ENCODE results near the gene HOXC10. TPM values are rescaled to one million over a fixed set of nuclear protein-coding genes. Genes with fewer than 3 reads are reported as not detected.

The HOXC10 gene
- total RNA-seq, 1 experiment from 2014 or later = not detected

DNA sequence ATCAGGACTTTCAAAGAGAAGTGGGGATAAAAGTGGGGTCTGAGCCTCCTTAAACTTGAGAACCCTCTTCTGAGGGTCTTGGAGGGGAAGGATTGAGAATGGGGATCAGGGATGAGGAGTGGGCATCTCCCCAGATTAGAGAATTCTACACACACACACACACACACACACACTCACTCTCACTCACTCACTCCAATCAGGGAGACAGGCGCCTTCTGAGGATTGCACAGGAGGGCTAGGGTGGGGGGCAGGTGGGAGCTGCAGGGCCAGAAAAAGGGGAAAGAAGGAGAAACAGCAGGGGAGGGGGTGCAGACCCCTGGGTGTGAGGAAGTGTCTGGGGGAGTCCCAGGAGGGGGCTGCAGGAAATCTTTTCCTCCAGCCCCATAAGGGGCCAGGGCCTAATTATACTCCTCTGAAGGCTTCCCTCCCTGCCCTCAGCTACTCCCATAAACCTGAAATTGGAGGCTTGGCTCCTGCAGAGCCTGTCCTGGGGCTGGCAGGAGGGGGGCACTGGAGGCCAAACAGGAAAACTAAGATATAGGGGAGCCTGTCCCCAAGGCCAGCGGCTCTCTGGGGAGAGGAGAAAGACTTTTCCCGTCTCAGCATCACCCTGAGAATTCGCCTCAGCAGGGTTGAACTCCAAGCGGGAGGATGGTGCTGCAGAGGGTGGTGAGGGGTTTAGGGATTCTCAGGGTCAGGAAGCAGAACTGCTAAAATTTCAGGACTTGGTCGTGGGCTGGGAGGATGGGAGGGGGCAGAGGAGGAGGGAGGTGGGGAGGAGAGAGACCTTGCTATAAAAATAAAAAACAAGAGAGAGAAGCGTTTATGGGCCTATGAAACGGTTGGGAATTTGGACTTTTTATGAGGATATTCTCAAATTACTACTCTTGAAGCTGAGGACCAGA lies 16.6 kb downstream of the HOXC10 start:
- Mint-ChIP-seq H3K27me3 (ENCODE audit: low read depth) (peaks cover 100% of the 10 kb centered on the region), H3K36me3 (no peaks in the 10 kb centered on the region; the same call in 1 of the 2 replicates), H3K4me1 (peaks cover 23% of the 10 kb centered on the region), H3K27ac (no peak overlapping the region), H3K9me3 (no peaks in the 10 kb centered on the region), H3K4me3 (no peak overlapping the region)
- CTCF ChIA-PET = interaction anchor here (0.6 to 10.8 kb wide), 7 partner anchors 16 to 323 kb away, joined by 3 to 107 read pairs (median 17); partner anchors contain the start of genes COPZ1, HOXC10 and HOXC4
- DNase-seq (ENCODE audit: low spot score) = no peak
- TF ChIP-seq FOXJ3 (CRISPR knock-in tag; IDR thresholded peaks at IDR 0.05; ENCODE audit: borderline replicate concordance) (no peak), TEAD4 (CRISPR knock-in tag; IDR thresholded peaks at IDR 0.05) (no peak), MXD4 (CRISPR knock-in tag; IDR thresholded peaks at IDR 0.05; ENCODE audit: borderline replicate concordance) (no peak), E2F1 (CRISPR knock-in tag; IDR thresholded peaks at IDR 0.05) (no peak), CBFB (CRISPR knock-in tag; IDR thresholded peaks at IDR 0.05; ENCODE audit: low read depth) (no peak)
- TF ChIP-seq, protein P1, sequence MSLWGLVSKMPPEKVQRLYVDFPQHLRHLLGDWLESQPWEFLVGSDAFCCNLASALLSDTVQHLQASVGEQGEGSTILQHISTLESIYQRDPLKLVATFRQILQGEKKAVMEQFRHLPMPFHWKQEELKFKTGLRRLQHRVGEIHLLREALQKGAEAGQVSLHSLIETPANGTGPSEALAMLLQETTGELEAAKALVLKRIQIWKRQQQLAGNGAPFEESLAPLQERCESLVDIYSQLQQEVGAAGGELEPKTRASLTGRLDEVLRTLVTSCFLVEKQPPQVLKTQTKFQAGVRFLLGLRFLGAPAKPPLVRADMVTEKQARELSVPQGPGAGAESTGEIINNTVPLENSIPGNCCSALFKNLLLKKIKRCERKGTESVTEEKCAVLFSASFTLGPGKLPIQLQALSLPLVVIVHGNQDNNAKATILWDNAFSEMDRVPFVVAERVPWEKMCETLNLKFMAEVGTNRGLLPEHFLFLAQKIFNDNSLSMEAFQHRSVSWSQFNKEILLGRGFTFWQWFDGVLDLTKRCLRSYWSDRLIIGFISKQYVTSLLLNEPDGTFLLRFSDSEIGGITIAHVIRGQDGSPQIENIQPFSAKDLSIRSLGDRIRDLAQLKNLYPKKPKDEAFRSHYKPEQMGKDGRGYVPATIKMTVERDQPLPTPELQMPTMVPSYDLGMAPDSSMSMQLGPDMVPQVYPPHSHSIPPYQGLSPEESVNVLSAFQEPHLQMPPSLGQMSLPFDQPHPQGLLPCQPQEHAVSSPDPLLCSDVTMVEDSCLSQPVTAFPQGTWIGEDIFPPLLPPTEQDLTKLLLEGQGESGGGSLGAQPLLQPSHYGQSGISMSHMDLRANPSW (CRISPR knock-in tag; conservative IDR thresholded peaks at IDR 0.05; ENCODE audit: low read depth) = no peak
- TF ChIP-seq, protein P2, sequence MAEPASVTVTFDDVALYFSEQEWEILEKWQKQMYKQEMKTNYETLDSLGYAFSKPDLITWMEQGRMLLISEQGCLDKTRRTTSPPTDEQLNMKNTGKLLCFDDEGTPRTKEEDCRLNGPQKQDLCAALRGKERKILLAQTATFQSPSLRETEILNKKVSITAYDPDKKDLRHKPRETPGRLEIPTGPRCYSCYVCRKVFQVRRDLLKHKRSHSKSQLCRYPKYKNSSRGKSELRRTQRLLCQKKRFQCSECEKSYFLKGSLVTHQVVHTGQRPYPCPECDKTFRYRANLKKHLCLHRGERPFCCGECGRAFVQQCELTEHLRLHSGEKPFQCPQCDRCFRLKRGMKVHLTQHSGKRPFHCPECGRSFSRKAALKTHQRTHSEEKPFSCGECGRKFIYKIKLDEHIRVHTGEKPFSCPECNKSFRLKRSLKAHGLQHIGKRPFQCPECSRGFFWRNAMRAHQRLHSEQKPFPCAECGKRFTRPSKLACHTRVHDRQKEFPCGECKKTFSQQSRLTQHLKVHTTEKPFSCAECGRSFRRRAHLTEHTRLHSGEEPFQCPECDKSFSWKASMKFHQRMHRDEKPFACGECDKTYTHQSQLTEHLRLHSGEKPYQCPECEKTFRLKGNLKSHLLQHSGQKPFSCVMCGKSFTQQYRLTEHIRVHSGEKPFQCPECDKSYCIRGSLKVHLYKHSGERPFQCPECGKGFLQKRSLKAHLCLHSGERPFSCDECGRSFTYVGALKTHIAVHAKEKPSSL (CRISPR knock-in tag; conservative IDR thresholded peaks at IDR 0.05) = no peak
- POLR2A ChIA-PET = no interaction called here
- ATAC-seq = no peak

GRCh38 chr12:54002278-54002914 lies 17.4 kb downstream of the HOXC10 start:
- no peak for ATAC-seq
- no peak for DNase-seq (ENCODE audit: low spot score)
- no peak overlapping the region for H3K27ac Mint-ChIP-seq
- no peak overlapping the region for H3K4me3 Mint-ChIP-seq
- ChIA-PET POLR2A (no interaction called here), CTCF (interaction anchor here (1.6 to 10.8 kb wide), 3 partner anchors 17 to 205 kb away, joined by 4 to 107 read pairs (median 43); partner anchors contain the start of gene HOXC10)
- peaks cover 18% of the 10 kb centered on the region for H3K4me1 Mint-ChIP-seq
- H3K36me3 Mint-ChIP-seq = no peaks in the 10 kb centered on the region; the same call in 1 of the 2 replicates
- H3K27me3 Mint-ChIP-seq (ENCODE audit: low read depth) = peaks cover 100% of the 10 kb centered on the region
- no peaks in the 10 kb centered on the region for H3K9me3 Mint-ChIP-seq
- TF ChIP-seq SMAD3 (CRISPR knock-in tag; IDR thresholded peaks at IDR 0.05; ENCODE audit: borderline replicate concordance) = no peak
- no peak for TF ChIP-seq GTF2I (CRISPR knock-in tag; conservative IDR thresholded peaks at IDR 0.05)
- TF ChIP-seq ZNF317 (CRISPR knock-in tag; IDR thresholded peaks at IDR 0.05; ENCODE audit: borderline replicate concordance, low read depth) = no peak
- no peak for TF ChIP-seq ELF4 (CRISPR knock-in tag; IDR thresholded peaks at IDR 0.05; ENCODE audit: low read depth)
- TF ChIP-seq ATF2 (CRISPR knock-in tag; IDR thresholded peaks at IDR 0.05; ENCODE audit: borderline replicate concordance, low read depth) = no peak
- TF ChIP-seq, protein P3, sequence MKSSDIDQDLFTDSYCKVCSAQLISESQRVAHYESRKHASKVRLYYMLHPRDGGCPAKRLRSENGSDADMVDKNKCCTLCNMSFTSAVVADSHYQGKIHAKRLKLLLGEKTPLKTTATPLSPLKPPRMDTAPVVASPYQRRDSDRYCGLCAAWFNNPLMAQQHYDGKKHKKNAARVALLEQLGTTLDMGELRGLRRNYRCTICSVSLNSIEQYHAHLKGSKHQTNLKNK (CRISPR knock-in tag; IDR thresholded peaks at IDR 0.05) = no peak
- no peak for TF ChIP-seq NFYB (CRISPR knock-in tag; conservative IDR thresholded peaks at IDR 0.05; ENCODE audit: low read depth)
- TF ChIP-seq ZSCAN18 (CRISPR knock-in tag; IDR thresholded peaks at IDR 0.05) = no peak
- no peak for TF ChIP-seq ZNF416 (CRISPR knock-in tag; IDR thresholded peaks at IDR 0.05)
- TF ChIP-seq TEAD1 (CRISPR knock-in tag; IDR thresholded peaks at IDR 0.05) = no peak
- TF ChIP-seq FOXK1 (CRISPR knock-in tag; IDR thresholded peaks at IDR 0.05) = no peak
- no peak for TF ChIP-seq ZNF121 (CRISPR knock-in tag; IDR thresholded peaks at IDR 0.05)
- TF ChIP-seq EMX1 (CRISPR knock-in tag; IDR thresholded peaks at IDR 0.05) = no peak
- TF ChIP-seq, protein P4, sequence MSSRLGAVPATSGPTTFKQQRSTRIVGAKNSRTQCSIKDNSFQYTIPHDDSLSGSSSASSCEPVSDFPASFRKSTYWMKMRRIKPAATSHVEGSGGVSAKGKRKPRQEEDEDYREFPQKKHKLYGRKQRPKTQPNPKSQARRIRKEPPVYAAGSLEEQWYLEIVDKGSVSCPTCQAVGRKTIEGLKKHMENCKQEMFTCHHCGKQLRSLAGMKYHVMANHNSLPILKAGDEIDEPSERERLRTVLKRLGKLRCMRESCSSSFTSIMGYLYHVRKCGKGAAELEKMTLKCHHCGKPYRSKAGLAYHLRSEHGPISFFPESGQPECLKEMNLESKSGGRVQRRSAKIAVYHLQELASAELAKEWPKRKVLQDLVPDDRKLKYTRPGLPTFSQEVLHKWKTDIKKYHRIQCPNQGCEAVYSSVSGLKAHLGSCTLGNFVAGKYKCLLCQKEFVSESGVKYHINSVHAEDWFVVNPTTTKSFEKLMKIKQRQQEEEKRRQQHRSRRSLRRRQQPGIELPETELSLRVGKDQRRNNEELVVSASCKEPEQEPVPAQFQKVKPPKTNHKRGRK (CRISPR knock-in tag; IDR thresholded peaks at IDR 0.05; ENCODE audit: borderline replicate concordance) = no peak
